HCT116 (cell line): Measurements from ENCODE around the gene TPK1. TPM values are rescaled to one million over a fixed set of nuclear protein-coding genes. Genes with fewer than 3 reads are reported as not detected.

Experiments used
- ATAC-seq: fragments of 200-7000 bp; cut with Tn5 transposase; 2 replicates; pipeline ENCODE4 v1.9.1; 2020; ENCODE audit warnings: mild to moderate bottlenecking, moderate library complexity
- BruUV-seq: library from RNA; stranded (reverse); fragments of 400-500 nt; replicated peaks from 2 replicates; lab custom pipeline; 2021; lab: Mats Ljungman, UMichigan
- CTCF ChIA-PET: fragments of 300-600 bp; sonication (Branson Sonifier 250); formaldehyde crosslinking; loops from one replicate; lab custom pipeline; 2021; ENCODE audit warnings: antibody characterized with exemption; lab: Charles Lee
- POLR2A ChIA-PET: fragments of 300-600, 350-600 bp; sonication (Branson Sonifier 250); formaldehyde crosslinking; loops from one replicate; lab custom pipeline; 2021; ENCODE audit warnings: antibody characterized with exemption; lab: Charles Lee
- RAD21 ChIA-PET, 2 experiments: fragments of 300-600 bp; sonication (Branson Sonifier 250); formaldehyde crosslinking; loops; one replicate each; lab custom pipeline; 2023; ENCODE audit warnings: low total read pairs in 2 of 2; ENCODE audit not compliant: uncharacterized antibody in 2 of 2, unreplicated experiment in 2 of 2, low non-redundant PET in 1 of 2; lab: Charles Lee
- DNase-seq: peaks from one replicate; pipeline ENCODE4 v3.0.0-alpha.2; 2010; ENCODE audit warnings: low read depth, low spot score
- H2AFZ ChIP-seq: fragments of 200-600 bp; shearing (Covaris generic), sonication (generic); 2 replicates; pipeline ENCODE4 v1.6.1; 2017; ENCODE audit warnings: low read depth, mixed run types, mixed read lengths, antibody characterized with exemption, low read length; ENCODE audit not compliant: poor library complexity, severe bottlenecking
- H3K27ac ChIP-seq: 2 replicates; pipeline ENCODE4 v1.5.1; 2012; ENCODE audit warnings: low read depth, low read length
- H3K27me3 ChIP-seq: fragments of 200-600 bp; sonication (generic); 2 replicates; pipeline ENCODE4 v1.6.1; 2016; ENCODE audit warnings: mixed run types, low read length, mixed read lengths; ENCODE audit not compliant: insufficient read depth
- H3K36me3 ChIP-seq, 2 experiments: fragments of 200-500 bp in 1 of 2; fragments of 200-600 bp in 1 of 2; sonication (Bioruptor generic) in 1 of 2; sonication (generic) in 1 of 2; 2 replicates each; pipeline versions ENCODE4 v1.5.1 to v1.6.1; 2014 to 2016; ENCODE audit warnings: low read length in 2 of 2, inconsistent platforms in 1 of 2, mixed read lengths in 1 of 2, mixed run types in 1 of 2; ENCODE audit not compliant: insufficient read depth in 2 of 2, control insufficient read depth in 1 of 2
- H3K4me1 ChIP-seq, 2 experiments: fragments of 200-600 bp in 1 of 2; sonication (generic) in 1 of 2; 2 replicates each; pipeline versions ENCODE4 v1.5.1 to v1.6.1; 2012 to 2017; ENCODE audit warnings: low read length in 2 of 2, inconsistent platforms in 1 of 2, mild to moderate bottlenecking in 1 of 2, mixed read lengths in 1 of 2, mixed run types in 1 of 2, moderate library complexity in 1 of 2; ENCODE audit not compliant: insufficient read depth in 2 of 2, control insufficient read depth in 1 of 2
- H3K4me2 ChIP-seq: fragments of 200-600 bp; sonication (generic); 2 replicates; pipeline ENCODE4 v1.6.1; 2017; ENCODE audit warnings: mixed run types, low read length, mixed read lengths
- H3K4me3 ChIP-seq, 2 experiments: fragments of 200-600 bp in 1 of 2; sonication (generic) in 1 of 2; replicated peaks in 1 of 2; 2 replicates each; pipeline ENCODE4 v1.5.1; 2011 to 2016; ENCODE audit warnings: low read length in 2 of 2, control low read depth in 1 of 2, low read depth in 1 of 2, mild to moderate bottlenecking in 1 of 2, mixed read lengths in 1 of 2, mixed run types in 1 of 2
- H3K79me2 ChIP-seq: fragments of 200-600 bp; sonication (generic); 2 replicates; pipeline ENCODE4 v1.6.1; 2017; ENCODE audit warnings: mild to moderate bottlenecking, mixed run types, low read length, moderate library complexity, mixed read lengths; ENCODE audit not compliant: insufficient read depth
- H3K9ac ChIP-seq: fragments of 200-600 bp; sonication (generic); 2 replicates; pipeline ENCODE4 v1.6.1; 2016; ENCODE audit warnings: low read length, mixed read lengths
- H3K9me2 ChIP-seq: fragments of 200-600 bp; sonication (generic), shearing (Covaris generic); 2 replicates; pipeline ENCODE4 v1.6.1; 2017; ENCODE audit warnings: mixed run types, mild to moderate bottlenecking, moderate library complexity; ENCODE audit not compliant: insufficient read depth
- H3K9me3 ChIP-seq, 2 experiments: fragments of 200-500 bp in 1 of 2; fragments of 200-600 bp in 1 of 2; sonication (Bioruptor generic) in 1 of 2; sonication (generic) in 1 of 2; 2 replicates each; pipeline ENCODE4 v1.6.1; 2014 to 2017; ENCODE audit warnings: low read length in 2 of 2, mixed read lengths in 2 of 2, inconsistent platforms in 1 of 2, low read depth in 1 of 2, mild to moderate bottlenecking in 1 of 2, mixed run types in 1 of 2, moderate library complexity in 1 of 2; ENCODE audit not compliant: control insufficient read depth in 1 of 2, insufficient read depth in 1 of 2
- H4K20me1 ChIP-seq: fragments of 200-600 bp; sonication (generic), shearing (Covaris generic); 2 replicates; pipeline ENCODE4 v1.6.1; 2017; ENCODE audit warnings: mixed run types, mild to moderate bottlenecking, moderate library complexity; ENCODE audit not compliant: insufficient read depth
- CEBPB ChIP-seq: IDR thresholded peaks from 2 replicates; pipeline ENCODE4 v1.6.1; 2012; ENCODE audit warnings: low read depth
- EGR1 ChIP-seq: IDR thresholded peaks from 2 replicates; pipeline ENCODE4 v1.6.1; 2012; ENCODE audit warnings: low read depth
- ELF1 ChIP-seq: IDR thresholded peaks from 2 replicates; pipeline ENCODE4 v1.6.1; 2012; ENCODE audit warnings: low read depth, borderline replicate concordance
- EZH2 ChIP-seq: fragments of 200-600 bp; sonication (generic); IDR thresholded peaks from 2 replicates; pipeline ENCODE4 v1.6.1; 2017; ENCODE audit warnings: antibody characterized with exemption, mixed run types
- EZH2phosphoT487 ChIP-seq: fragments of 200-600 bp; IDR thresholded peaks from 2 replicates; pipeline ENCODE4 v1.6.1; 2018; ENCODE audit warnings: antibody characterized with exemption, borderline replicate concordance
- FOSL1 ChIP-seq: IDR thresholded peaks from 2 replicates; pipeline ENCODE4 v1.6.1; 2012; ENCODE audit warnings: low read depth
- POLR2A ChIP-seq: IDR thresholded peaks from 2 replicates; pipeline ENCODE4 v1.7.0; 2011; ENCODE audit warnings: borderline replicate concordance; ENCODE audit not compliant: insufficient read depth, insufficient read length; ENCODE audit errors: extremely low read depth
- RAD21 ChIP-seq: IDR thresholded peaks from 2 replicates; pipeline ENCODE4 v1.6.1; 2012; ENCODE audit warnings: low read depth, mild to moderate bottlenecking
- SIN3A ChIP-seq: IDR thresholded peaks from 2 replicates; pipeline ENCODE4 v1.6.1; 2012; ENCODE audit warnings: low read depth
- SRF ChIP-seq: IDR thresholded peaks from 2 replicates; pipeline ENCODE4 v1.6.1; 2012; ENCODE audit warnings: low read depth
- YY1 ChIP-seq: IDR thresholded peaks from 2 replicates; pipeline ENCODE4 v1.6.1; 2011; ENCODE audit warnings: low read length, low read depth, moderate library complexity, mild to moderate bottlenecking; ENCODE audit not compliant: insufficient replicate concordance; ENCODE audit errors: extremely low read depth
- ZFX ChIP-seq: fragments of 450-650 bp; IDR thresholded peaks from 2 replicates; pipeline ENCODE4 v1.6.1; 2017
- intact Hi-C: fragments of 100-400 bp; cut with micrococcal nuclease; formaldehyde crosslinking; loops from 2 replicates; pipeline ENCODE4 v1.10.0; 2022
- total RNA-seq: library from RNA; stranded (reverse); gene quantifications from one replicate; pipeline ENCODE4 v1.2.1, GENCODE V29; 2021; ENCODE audit not compliant: unreplicated experiment
- TF ChIP-seq, protein P1 (sequence below): IDR thresholded peaks from 2 replicates; pipeline ENCODE4 v1.6.1; 2012
- TF ChIP-seq, protein P2 (sequence below), 3 experiments: fragments of 200-600 bp in 1 of 3; sonication (generic) in 1 of 3; IDR thresholded peaks in 2 of 3; conservative IDR thresholded peaks in 1 of 3; 2 replicates each; pipeline ENCODE4 v1.5.1; 2012 to 2017; ENCODE audit warnings: low read depth in 2 of 3, low read length in 2 of 3, antibody characterized with exemption in 1 of 3, borderline replicate concordance in 1 of 3, control low read depth in 1 of 3, mild to moderate bottlenecking in 1 of 3, mixed read lengths in 1 of 3, mixed run types in 1 of 3, moderate library complexity in 1 of 3; ENCODE audit not compliant: insufficient read depth in 1 of 3

Gene TPK1
- total RNA-seq, 1 experiment from 2014 or later, result 5.4 TPM

DNA sequence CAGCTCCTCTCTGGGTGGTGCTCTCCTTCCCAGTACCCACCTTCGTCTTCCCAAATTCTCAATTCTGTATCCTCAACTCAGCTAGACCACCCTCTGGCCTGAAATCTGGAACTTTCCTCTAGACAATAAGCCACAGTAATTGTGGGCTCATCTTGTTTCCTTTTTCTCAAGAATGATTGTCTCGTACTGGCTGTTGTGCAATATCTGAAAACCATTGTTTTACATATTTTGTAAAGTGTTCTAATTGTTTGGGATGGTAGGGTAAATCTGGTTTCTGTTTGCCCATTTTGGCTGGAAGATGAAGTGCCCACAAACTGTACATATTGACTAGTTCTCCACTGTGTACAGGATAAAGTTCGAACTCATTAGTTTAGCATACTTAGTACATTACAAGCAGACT, 421.0 kb downstream of the TPK1 start:
- no peak for ATAC-seq
- Histone ChIP-seq H3K27ac (no peak overlapping the region), H3K9ac (no peak overlapping the region), H3K9me3 (no peaks in the 10 kb centered on the region), H3K79me2 (no peaks in the 10 kb centered on the region), H3K4me2 (no peak overlapping the region), H2AFZ (no peak overlapping the region), H4K20me1 (no peaks in the 10 kb centered on the region), H3K27me3 (no peaks in the 10 kb centered on the region), H3K4me3 (no peak overlapping the region), H3K4me1 (no peaks in the 10 kb centered on the region), H3K9me2 (no peaks in the 10 kb centered on the region), H3K36me3 (no peaks in the 10 kb centered on the region)
- ChIA-PET CTCF (no interaction called here), RAD21 (no interaction called here), POLR2A (no interaction called here)
- DNase-seq, result no peak
- intact Hi-C loops, result no loop called here
- no TSS peak for BruUV-seq
- no peak for TF ChIP-seq EGR1
- TF ChIP-seq ZFX, result no peak
- TF ChIP-seq RAD21, result no peak
- TF ChIP-seq EZH2phosphoT487, result no peak
- TF ChIP-seq SIN3A, result no peak
- no peak for TF ChIP-seq YY1
- TF ChIP-seq EZH2, result no peak
- no peak for TF ChIP-seq SRF
- TF ChIP-seq, protein P1, sequence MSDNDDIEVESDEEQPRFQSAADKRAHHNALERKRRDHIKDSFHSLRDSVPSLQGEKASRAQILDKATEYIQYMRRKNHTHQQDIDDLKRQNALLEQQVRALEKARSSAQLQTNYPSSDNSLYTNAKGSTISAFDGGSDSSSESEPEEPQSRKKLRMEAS, result no peak
- TF ChIP-seq POLR2A, result no peak

DNA sequence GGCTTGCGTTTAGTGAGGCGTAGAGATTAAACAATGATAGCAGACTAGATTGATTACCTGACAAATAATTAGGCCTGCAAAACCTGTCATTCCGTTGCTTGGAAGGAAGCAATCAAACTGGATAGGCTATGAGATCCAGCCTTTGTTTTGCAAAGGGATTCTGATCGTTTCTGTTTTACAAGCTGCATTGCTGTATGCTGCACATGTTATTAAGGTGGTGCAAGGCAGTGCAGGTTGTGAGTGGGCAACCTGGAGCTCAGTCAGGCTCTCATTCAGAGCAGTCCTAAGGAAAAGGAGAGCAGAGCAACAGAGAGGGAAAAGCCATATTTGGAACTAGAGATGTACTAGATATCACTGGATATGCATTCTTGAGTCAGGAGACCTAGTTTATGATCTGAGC, 425.4 kb downstream of the TPK1 start:
- CTCF ChIA-PET, result interaction anchor here (0.9 to 1.4 kb wide), 3 partner anchors 17 to 508 kb away, joined by 3 to 4 read pairs (median 3); partner anchors contain the start of gene TCAF1
- intact Hi-C loops, result no loop called here
- Histone ChIP-seq H3K27ac (no peak overlapping the region), H3K4me2 (no peak overlapping the region), H4K20me1 (no peaks in the 10 kb centered on the region), H3K9me2 (no peaks in the 10 kb centered on the region), H3K27me3 (no peaks in the 10 kb centered on the region), H3K79me2 (no peaks in the 10 kb centered on the region), H3K36me3 (no peaks in the 10 kb centered on the region), H3K9ac (no peak overlapping the region), H3K4me3 (no peak overlapping the region), H2AFZ (no peak overlapping the region), H3K4me1 (no peaks in the 10 kb centered on the region), H3K9me3 (no peaks in the 10 kb centered on the region)
- DNase-seq (no peak), ATAC-seq (no peak)
- no TSS peak for BruUV-seq
- RAD21 ChIA-PET, result no interaction called here
- TF ChIP-seq, protein P2, sequence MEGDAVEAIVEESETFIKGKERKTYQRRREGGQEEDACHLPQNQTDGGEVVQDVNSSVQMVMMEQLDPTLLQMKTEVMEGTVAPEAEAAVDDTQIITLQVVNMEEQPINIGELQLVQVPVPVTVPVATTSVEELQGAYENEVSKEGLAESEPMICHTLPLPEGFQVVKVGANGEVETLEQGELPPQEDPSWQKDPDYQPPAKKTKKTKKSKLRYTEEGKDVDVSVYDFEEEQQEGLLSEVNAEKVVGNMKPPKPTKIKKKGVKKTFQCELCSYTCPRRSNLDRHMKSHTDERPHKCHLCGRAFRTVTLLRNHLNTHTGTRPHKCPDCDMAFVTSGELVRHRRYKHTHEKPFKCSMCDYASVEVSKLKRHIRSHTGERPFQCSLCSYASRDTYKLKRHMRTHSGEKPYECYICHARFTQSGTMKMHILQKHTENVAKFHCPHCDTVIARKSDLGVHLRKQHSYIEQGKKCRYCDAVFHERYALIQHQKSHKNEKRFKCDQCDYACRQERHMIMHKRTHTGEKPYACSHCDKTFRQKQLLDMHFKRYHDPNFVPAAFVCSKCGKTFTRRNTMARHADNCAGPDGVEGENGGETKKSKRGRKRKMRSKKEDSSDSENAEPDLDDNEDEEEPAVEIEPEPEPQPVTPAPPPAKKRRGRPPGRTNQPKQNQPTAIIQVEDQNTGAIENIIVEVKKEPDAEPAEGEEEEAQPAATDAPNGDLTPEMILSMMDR (IDR thresholded peaks at IDR 0.05 in 2 of 3, conservative IDR thresholded peaks at IDR 0.05 in 1 of 3; ENCODE audit: borderline replicate concordance in 1 of 3, insufficient read depth in 1 of 3, low read depth in 2 of 3, low read length in 2 of 3), result no peak
- TF ChIP-seq FOSL1 (no peak), ELF1 (no peak), YY1 (no peak), RAD21 (no peak), EGR1 (no peak), CEBPB (no peak), EZH2 (no peak)
- POLR2A ChIA-PET, result no interaction called here
